Testis (tissue), 3 donors: ENCODE data around the gene TRIM9. TPM values are rescaled to one million over a fixed set of nuclear protein-coding genes. Genes with fewer than 3 reads are reported as not detected.
"Not testable (repeated sequence)": the region's sequence is repeated elsewhere in the genome, so short reads cannot be mapped to it uniquely, and the experiment has no call there.

Source experiments
- DNase-seq: peaks from one replicate; pipeline ENCODE4 v3.0.0-alpha.2; 2019
- H3K27ac ChIP-seq, 2 donors: fragments of 200-600 bp; sonication (generic); one replicate each; pipeline ENCODE4 v1.5.1; 2019
- H3K27me3 ChIP-seq: fragments of 200-600 bp; sonication (generic); one replicate; pipeline ENCODE4 v1.5.1; 2019
- H3K36me3 ChIP-seq: fragments of 200-600 bp; sonication (generic); one replicate; pipeline ENCODE4 v1.5.1; 2017; ENCODE audit warnings: low read depth; ENCODE audit errors: missing control alignments
- H3K4me1 ChIP-seq: fragments of 200-600 bp; sonication (generic); one replicate; pipeline ENCODE4 v1.5.1; 2019
- H3K4me3 ChIP-seq, 2 donors: fragments of 200-600 bp; sonication (generic); one replicate each; pipeline ENCODE4 v1.5.1; 2017 to 2019
- H3K9me3 ChIP-seq: fragments of 200-600 bp; sonication (generic); one replicate; pipeline ENCODE4 v1.5.1; 2017
- POLR2A ChIP-seq: fragments of 450-650 bp; IDR thresholded peaks from one replicate; pipeline ENCODE4 v1.6.1; 2017; ENCODE audit warnings: antibody characterized with exemption, mild to moderate bottlenecking, moderate library complexity
- WGBS, 2 donors: methylation state at CpG; one replicate each; pipeline ENCODE4 v1.1.5; 2018; 5-methylcytosine and 5-hydroxymethylcytosine counted together
- intact Hi-C: fragments of 100-400 bp; cut with DNase I; formaldehyde crosslinking; loops from one replicate; pipeline ENCODE4 v1.15.1; 2023; ENCODE audit warnings: low total_unique reads
- polyA plus RNA-seq: library from polyadenylated mRNA; stranded (reverse); fragments of 350-450 nt; fragmentation: Illumina TruSeq; extraction: RNeasy Lipid Tissue Mini Kit (QIAGEN cat#74804); gene quantifications from one replicate; pipeline ENCODE4 v1.2.3, GENCODE V29; 2014; ENCODE audit warnings: low read depth, low replicate concordance; ENCODE audit not compliant: insufficient read depth
- total RNA-seq, 2 donors: library from RNA; depleted of rRNA; stranded (reverse); fragments of >200 nt; gene quantifications; one replicate each; pipeline ENCODE4 v1.2.3, GENCODE V29; 2016
- TF ChIP-seq, protein P1 (sequence below), 3 experiments: fragments of 450-650 bp in 2 of 3; fragments of 200-600 bp in 1 of 3; sonication (generic) in 1 of 3; IDR thresholded peaks; one replicate each; pipeline ENCODE4 v1.5.1; 2016 to 2019; ENCODE audit warnings: antibody characterized with exemption in 3 of 3, mild to moderate bottlenecking in 2 of 3, moderate library complexity in 1 of 3

TRIM9 gene
- total and polyA plus RNA-seq, 3 donors from 2014 or later, result 2.1 to 8.5 (median 6.0) TPM

DNA sequence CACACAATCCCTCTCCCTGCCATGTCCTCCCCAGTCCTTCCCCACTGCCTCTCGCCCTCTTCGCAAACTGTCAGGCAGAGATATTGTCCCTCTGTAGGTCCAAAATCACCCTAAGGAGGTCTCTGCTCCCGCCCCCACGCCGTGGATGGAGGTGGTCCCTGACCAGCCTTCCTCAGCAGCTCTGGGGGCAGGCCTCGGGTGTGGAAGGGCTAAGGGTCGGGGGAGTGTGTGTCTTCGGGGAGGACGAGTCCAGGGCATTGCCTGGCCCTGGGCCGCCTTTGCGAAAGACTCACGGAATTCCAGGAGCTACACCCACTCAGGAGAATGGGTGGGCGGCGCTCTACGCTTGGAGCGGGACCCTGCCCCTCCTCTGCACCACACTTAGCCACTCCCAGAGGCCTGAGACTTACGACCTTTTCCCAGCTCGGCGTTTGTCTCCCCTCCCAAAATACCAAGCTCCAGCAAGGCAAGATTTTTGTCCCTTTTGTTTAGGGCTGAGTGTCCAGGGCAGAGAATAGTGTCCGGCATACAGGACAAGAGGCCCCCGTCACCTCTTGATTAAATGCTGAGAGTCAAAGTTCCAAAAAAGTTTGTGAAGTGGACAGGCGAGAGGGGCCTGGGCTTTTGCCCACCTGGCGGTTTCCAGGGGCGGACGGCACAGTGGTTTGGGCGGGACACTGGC, 151.5 kb downstream of the TRIM9 start:
- H3K36me3 ChIP-seq, result no peaks in the 10 kb centered on the region
- H3K27ac ChIP-seq, result peak overlapping the region; percentile 90 to 91
- no peaks in the 10 kb centered on the region for H3K9me3 ChIP-seq
- H3K4me3 ChIP-seq, result peak overlapping the region; percentile 68 to 80
- DNase-seq, result peak; percentile 43
- 10 to 17% methylated on average over 17 to 26 of the region's 26 CpGs for WGBS, 2 donors
- intact Hi-C loops, result no loop called here
- H3K27me3 ChIP-seq, result no peaks in the 10 kb centered on the region
- peaks cover 12% of the 10 kb centered on the region for H3K4me1 ChIP-seq
- TF ChIP-seq, protein P1, sequence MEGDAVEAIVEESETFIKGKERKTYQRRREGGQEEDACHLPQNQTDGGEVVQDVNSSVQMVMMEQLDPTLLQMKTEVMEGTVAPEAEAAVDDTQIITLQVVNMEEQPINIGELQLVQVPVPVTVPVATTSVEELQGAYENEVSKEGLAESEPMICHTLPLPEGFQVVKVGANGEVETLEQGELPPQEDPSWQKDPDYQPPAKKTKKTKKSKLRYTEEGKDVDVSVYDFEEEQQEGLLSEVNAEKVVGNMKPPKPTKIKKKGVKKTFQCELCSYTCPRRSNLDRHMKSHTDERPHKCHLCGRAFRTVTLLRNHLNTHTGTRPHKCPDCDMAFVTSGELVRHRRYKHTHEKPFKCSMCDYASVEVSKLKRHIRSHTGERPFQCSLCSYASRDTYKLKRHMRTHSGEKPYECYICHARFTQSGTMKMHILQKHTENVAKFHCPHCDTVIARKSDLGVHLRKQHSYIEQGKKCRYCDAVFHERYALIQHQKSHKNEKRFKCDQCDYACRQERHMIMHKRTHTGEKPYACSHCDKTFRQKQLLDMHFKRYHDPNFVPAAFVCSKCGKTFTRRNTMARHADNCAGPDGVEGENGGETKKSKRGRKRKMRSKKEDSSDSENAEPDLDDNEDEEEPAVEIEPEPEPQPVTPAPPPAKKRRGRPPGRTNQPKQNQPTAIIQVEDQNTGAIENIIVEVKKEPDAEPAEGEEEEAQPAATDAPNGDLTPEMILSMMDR (IDR thresholded peaks at IDR 0.05), result no peak
- no peak for TF ChIP-seq POLR2A

DNA sequence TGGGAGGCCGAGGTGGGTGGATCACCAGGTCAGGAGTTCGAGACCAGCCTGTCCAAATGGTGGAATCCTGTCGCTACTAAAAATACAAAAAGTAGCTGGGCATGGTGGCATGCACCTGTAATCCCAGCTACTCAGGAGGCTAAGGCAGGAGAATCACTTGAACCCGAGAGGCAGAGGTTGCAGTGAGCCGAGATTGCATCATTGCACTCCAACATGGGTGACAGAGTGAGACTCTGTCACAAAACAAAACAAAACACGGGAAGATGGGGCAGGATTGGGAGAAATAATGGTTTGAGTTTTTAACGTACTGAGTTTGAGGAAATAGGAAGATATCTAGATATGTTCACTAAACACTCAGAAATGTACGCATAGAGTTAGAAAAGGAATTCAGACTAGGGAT, 153.3 kb downstream of the TRIM9 start:
- H3K4me3 ChIP-seq, H3K36me3 ChIP-seq, DNase-seq, H3K9me3 ChIP-seq, H3K27me3 ChIP-seq, H3K4me1 ChIP-seq, intact Hi-C loops, H3K27ac ChIP-seq: not testable (repeated sequence)
- WGBS, 2 donors, result 78 to 93% methylated on average over 8 of the region's 8 CpGs

DNA sequence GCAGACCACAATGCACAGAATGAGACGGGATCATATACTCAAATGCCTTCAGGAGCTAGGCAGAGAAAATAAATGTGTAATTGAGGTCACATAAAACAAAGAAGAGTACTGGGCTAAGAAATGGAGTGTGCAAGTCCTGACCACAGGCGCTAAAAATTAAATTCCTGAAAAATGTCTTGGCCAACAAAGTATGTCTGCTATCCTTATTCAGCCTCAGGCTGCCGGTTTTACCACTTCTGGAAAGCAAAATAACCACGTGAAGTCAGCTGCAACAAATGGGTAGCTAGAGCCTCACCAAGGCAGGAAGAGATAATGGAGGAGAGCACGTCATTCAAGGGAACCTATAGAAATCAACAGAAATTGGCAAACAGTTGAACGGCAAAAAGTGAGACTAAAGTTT, 153.8 kb downstream of the TRIM9 start:
- peaks cover 3% of the 10 kb centered on the region for H3K4me1 ChIP-seq
- H3K9me3 ChIP-seq, result no peaks in the 10 kb centered on the region
- H3K27me3 ChIP-seq, result no peaks in the 10 kb centered on the region
- H3K36me3 ChIP-seq, result no peaks in the 10 kb centered on the region
- 80 to 88% methylated on average over 6 of the region's 6 CpGs for WGBS, 2 donors
- no peak for TF ChIP-seq POLR2A
- TF ChIP-seq, protein P1 (IDR thresholded peaks at IDR 0.05), result no peak
- intact Hi-C loops, result no loop called here
- no peak for DNase-seq
- no peak overlapping the region for H3K4me3 ChIP-seq
- H3K27ac ChIP-seq, result no peak overlapping the region

DNA sequence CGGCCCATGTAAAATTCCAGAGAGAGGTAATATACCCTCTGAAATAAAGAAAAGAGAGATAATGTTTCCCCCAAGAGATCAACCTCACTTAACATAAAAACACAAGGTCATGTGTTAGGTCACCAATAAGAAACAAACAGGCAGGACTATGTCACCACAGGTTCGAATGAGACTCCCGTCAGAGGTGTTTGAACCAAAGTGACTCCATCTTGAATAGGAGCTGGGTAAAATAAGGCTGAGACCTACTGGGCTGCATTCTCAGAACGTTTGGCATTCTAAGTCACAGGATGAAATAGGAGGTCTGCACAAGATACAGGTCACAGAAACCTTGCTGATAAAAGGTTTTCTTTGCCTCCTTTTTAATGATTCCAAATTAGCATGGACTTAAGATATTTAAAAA, 157.1 kb downstream of the TRIM9 start:
- Histone ChIP-seq H3K4me3 (no peak overlapping the region), H3K36me3 (no peaks in the 10 kb centered on the region), H3K4me1 (no peaks in the 10 kb centered on the region), H3K27ac (no peak overlapping the region), H3K9me3 (no peaks in the 10 kb centered on the region), H3K27me3 (no peaks in the 10 kb centered on the region)
- WGBS, 2 donors, result 85% methylated on average over 4 of the region's 4 CpGs
- DNase-seq, result no peak
- TF ChIP-seq POLR2A, result no peak
- TF ChIP-seq, protein P1 (IDR thresholded peaks at IDR 0.05), result no peak
- intact Hi-C loops, result no loop called here

DNA sequence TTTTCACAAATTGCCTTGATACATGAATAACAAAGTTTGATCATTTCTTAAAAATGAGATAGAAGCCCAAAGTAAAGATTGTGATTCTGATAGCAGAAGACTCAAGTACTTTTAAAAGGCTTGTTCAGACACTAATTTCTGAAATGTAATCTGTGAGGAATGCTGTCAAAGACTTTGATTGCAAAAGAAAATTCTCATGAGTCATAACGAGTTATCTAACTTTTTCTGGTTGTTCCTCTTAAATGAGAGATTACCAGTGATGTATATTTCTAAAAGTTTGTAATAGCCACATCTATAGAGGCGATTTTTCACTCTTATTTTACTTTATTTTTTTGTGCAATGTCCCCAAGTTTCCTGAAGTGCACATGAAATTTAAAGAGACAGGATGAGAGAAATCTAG, 157.6 kb downstream of the TRIM9 start:
- Histone ChIP-seq H3K27ac (no peak overlapping the region), H3K27me3 (no peaks in the 10 kb centered on the region), H3K4me1 (no peaks in the 10 kb centered on the region), H3K9me3 (no peaks in the 10 kb centered on the region), H3K36me3 (no peaks in the 10 kb centered on the region), H3K4me3 (no peak overlapping the region)
- no peak for DNase-seq
- WGBS, 2 donors, result 72 to 79% methylated on average over 2 of the region's 2 CpGs
- TF ChIP-seq, protein P1 (IDR thresholded peaks at IDR 0.05), result no peak
- TF ChIP-seq POLR2A, result no peak
- intact Hi-C loops, result no loop called here
